HFFc6 (cell line): ENCODE results near the gene SULT1B1. TPM values are rescaled to one million over a fixed set of nuclear protein-coding genes. Genes with fewer than 3 reads are reported as not detected.

Source experiments
- DNase-seq: peaks from one replicate; pipeline ENCODE4 v3.0.0-alpha.2; 2018
- H3K27ac Mint-ChIP-seq: 2 replicates; pipeline ENCODE4 v1.8.0; 2020; ENCODE audit warnings: mild to moderate bottlenecking, mixed read lengths
- H3K27me3 Mint-ChIP-seq: 2 replicates; pipeline ENCODE4 v1.8.0; 2021; ENCODE audit warnings: mild to moderate bottlenecking, moderate library complexity, mixed read lengths; ENCODE audit not compliant: insufficient read depth
- H3K36me3 Mint-ChIP-seq: 2 replicates; pipeline ENCODE4 v1.8.0; 2021; ENCODE audit warnings: low read depth, mixed read lengths
- H3K4me1 Mint-ChIP-seq: 2 replicates; pipeline ENCODE4 v1.8.0; 2020; ENCODE audit warnings: low read depth, mixed read lengths
- H3K4me3 Mint-ChIP-seq: 2 replicates; pipeline ENCODE4 v1.8.0; 2020; ENCODE audit warnings: mild to moderate bottlenecking, moderate library complexity, mixed read lengths
- H3K9me3 Mint-ChIP-seq: 2 replicates; pipeline ENCODE4 v1.8.0; 2020; ENCODE audit warnings: mild to moderate bottlenecking, mixed read lengths
- CTCF ChIP-seq: fragments of 200-600 bp; sonication (generic); IDR thresholded peaks from 2 replicates; pipeline ENCODE4 v1.5.0; 2021; ENCODE audit warnings: antibody characterized with exemption, mild to moderate bottlenecking
- total RNA-seq, 6 experiments: library from RNA; stranded (reverse); fragmentation: NEBNext Ultra II Directional; extraction: Animal tissue kit (Norgen Biotek cat#: 25700); gene quantifications; 2 replicates in 1 of 6; 3 replicates in 5 of 6; pipeline ENCODE4 v1.2.3, GENCODE V29; 2021

Gene SULT1B1
- total RNA-seq, 6 experiments from 2014 or later, result 0.02 TPM; not detected in 5

GRCh38 chr4:69701696-69702095 is 58.7 kb downstream of the SULT1B1 start:
- H3K4me3 Mint-ChIP-seq, result no peak overlapping the region
- no peaks in the 10 kb centered on the region for H3K36me3 Mint-ChIP-seq
- H3K27me3 Mint-ChIP-seq, result no peaks in the 10 kb centered on the region

GRCh38 chr4:69697536-69698242 is 62.7 kb downstream of the SULT1B1 start:
- Mint-ChIP-seq H3K9me3 (peaks cover 22% of the 10 kb centered on the region), H3K27me3 (no peaks in the 10 kb centered on the region), H3K4me1 (no peaks in the 10 kb centered on the region), H3K36me3 (no peaks in the 10 kb centered on the region), H3K4me3 (no peak overlapping the region), H3K27ac (no peak overlapping the region)
- TF ChIP-seq CTCF, result no peak
- DNase-seq, result no peak

More at GRCh38 chr4:69701696-69702095, 58.7 kb downstream of the SULT1B1 start:
- Mint-ChIP-seq H3K4me1 (no peaks in the 10 kb centered on the region), H3K9me3 (peaks cover 21% of the 10 kb centered on the region), H3K27ac (no peak overlapping the region)
- DNase-seq, result no peak
- no peak for TF ChIP-seq CTCF

GRCh38 chr4:69689599-69689998 is 70.8 kb downstream of the SULT1B1 start:
- no peaks in the 10 kb centered on the region for H3K4me1 Mint-ChIP-seq
- no peaks in the 10 kb centered on the region for H3K27me3 Mint-ChIP-seq
- no peak overlapping the region for H3K27ac Mint-ChIP-seq
- H3K4me3 Mint-ChIP-seq, result no peak overlapping the region
- H3K36me3 Mint-ChIP-seq, result no peaks in the 10 kb centered on the region
- DNase-seq, result peak; percentile 21
- no peaks in the 10 kb centered on the region for H3K9me3 Mint-ChIP-seq
- TF ChIP-seq CTCF, result peak; percentile 81

- Mint-ChIP-seq H3K4me3 (no peak overlapping the region), H3K36me3 (no peaks in the 10 kb centered on the region), H3K4me1 (no peaks in the 10 kb centered on the region), H3K9me3 (no peaks in the 10 kb centered on the region), H3K27me3 (no peaks in the 10 kb centered on the region), H3K27ac (no peak overlapping the region)
- no peak for TF ChIP-seq CTCF
- no peak for DNase-seq
Observed at GRCh38 chr4:69684804-69685203, 75.6 kb downstream of the SULT1B1 start.

Other genes with a start within 250 kb of the SULT1B1 start
- gene UGT2A2, start 121.0 kb downstream of the SULT1B1 start, total RNA-seq, result not detected
- gene UGT2A1, start 107.4 kb downstream of the SULT1B1 start, total RNA-seq, result not detected
- gene SULT1E1, start 99.5 kb upstream of the SULT1B1 start, total RNA-seq, result not detected
- gene CSN1S1, start 170.4 kb upstream of the SULT1B1 start, total RNA-seq, result not detected
- gene CSN2, start 205.1 kb upstream of the SULT1B1 start, total RNA-seq, result not detected
- not detected for gene STATH, start 235.3 kb upstream of the SULT1B1 start, total RNA-seq